Astrocyte of the cerebellum (primary cell): Measurements from ENCODE around the gene TXNDC12.

Experiments
- DNase-seq: peaks from one replicate; pipeline ENCODE4 v3.0.0-alpha.2; 2011; ENCODE audit warnings: low read depth
- H3K4me3 ChIP-seq: 2 replicates; pipeline ENCODE4 v1.5.1; 2011; ENCODE audit warnings: mild to moderate bottlenecking, low read depth, low read length, moderate library complexity
- CTCF ChIP-seq: IDR thresholded peaks from 2 replicates; pipeline ENCODE4 v1.5.1; 2012; ENCODE audit warnings: low read length, low read depth, moderate library complexity, mild to moderate bottlenecking; ENCODE audit errors: missing control alignments
- in situ Hi-C: cut with HindIII; loops from 2 replicates; pipeline ENCODE4 v1.10.0; 2017; ENCODE audit warnings: low sequenced_read_pairs

TXNDC12 gene

GRCh38 chr1:52045236-52045635, 9.8 kb downstream of the TXNDC12 start:
- H3K4me3 ChIP-seq = no peak overlapping the region
- no peak for TF ChIP-seq CTCF
- no peak for DNase-seq
- in situ Hi-C loops = no loop called here

- in situ Hi-C loops = no loop called here
- TF ChIP-seq CTCF = no peak
- no peak for DNase-seq
- H3K4me3 ChIP-seq = no peak overlapping the region
Measured at GRCh38 chr1:52041551-52042185, 13.3 kb downstream of the TXNDC12 start.

GRCh38 chr1:52037909-52038308, 17.1 kb downstream of the TXNDC12 start:
- in situ Hi-C loops = no loop called here
- no peak for TF ChIP-seq CTCF
- no peak overlapping the region for H3K4me3 ChIP-seq
- no peak for DNase-seq

- H3K4me3 ChIP-seq = no peak overlapping the region
- in situ Hi-C loops = no loop called here
- TF ChIP-seq CTCF = no peak
- DNase-seq = no peak
Measured at GRCh38 chr1:52037402-52037814, 17.6 kb downstream of the TXNDC12 start.

- DNase-seq = no peak
- H3K4me3 ChIP-seq = peak overlapping the region; percentile 55
- TF ChIP-seq CTCF = no peak
- in situ Hi-C loops = no loop called here
Measured at GRCh38 chr1:52034050-52034384, 21.0 kb downstream of the TXNDC12 start.

- peak within 1 kb of the TSS; percentile 55 for H3K4me3 ChIP-seq
- peak; percentile 77 for DNase-seq
- TF ChIP-seq CTCF = no peak
- in situ Hi-C loops = no loop called here
Measured at GRCh38 chr1:52033190-52034049, 21.6 kb downstream of the TXNDC12 start, which contains the start of gene KTI12. KTI12 (minus strand) TSS chr1:52033810; CDS start chr1:52033761, 49 bp downstream.
